ENCODE measurements around the gene SLC6A12.
"Not testable (repeated sequence)": the region's sequence is repeated elsewhere in the genome, so short reads cannot be mapped to it uniquely, and the experiment has no call there.

SLC6A12 gene

DNA sequence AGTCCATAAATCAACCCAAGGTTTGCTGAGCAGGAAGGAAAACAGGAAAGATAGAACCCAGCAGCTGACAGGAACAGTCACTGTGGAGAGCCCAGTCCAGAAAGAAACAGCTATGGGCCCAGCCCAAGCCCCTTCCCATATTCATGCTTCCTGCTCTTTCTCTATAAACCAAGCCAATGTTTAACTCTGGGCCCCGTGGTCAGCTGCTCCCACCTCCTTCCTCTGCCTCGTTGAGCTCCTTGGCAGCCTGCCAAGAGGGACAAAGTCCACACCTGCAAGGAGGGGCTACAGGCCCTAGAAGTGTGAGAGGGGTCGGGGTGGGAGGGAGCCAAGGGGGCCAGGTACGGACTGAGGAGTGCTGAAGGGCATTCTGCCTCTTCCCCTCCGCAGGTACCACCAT is 38.7 kb upstream of the SLC6A12 start:
- no peak overlapping the region for H3K27ac ChIP-seq (ENCODE audit: low read depth, low read length)
- H3K4me1 ChIP-seq (ENCODE audit: control insufficient read depth, insufficient read depth, low read length), result no peaks in the 10 kb centered on the region; the same call in 1 of the 2 replicates
- H3K36me3 ChIP-seq (ENCODE audit: control insufficient read depth, insufficient read depth, low read length), result no peaks in the 10 kb centered on the region
- peaks cover 1% of the 10 kb centered on the region; the same call in 1 of the 2 replicates for H3K9me3 ChIP-seq (ENCODE audit: control insufficient read depth, insufficient read depth, low read length)
- H3K9ac ChIP-seq (ENCODE audit: low read depth, low read length), result no peak overlapping the region
- no peak overlapping the region for H3K4me3 ChIP-seq (ENCODE audit: low read depth, low read length)
- H3K27me3 ChIP-seq (ENCODE audit: control insufficient read depth, insufficient read depth, low read length), result no peaks in the 10 kb centered on the region

DNA sequence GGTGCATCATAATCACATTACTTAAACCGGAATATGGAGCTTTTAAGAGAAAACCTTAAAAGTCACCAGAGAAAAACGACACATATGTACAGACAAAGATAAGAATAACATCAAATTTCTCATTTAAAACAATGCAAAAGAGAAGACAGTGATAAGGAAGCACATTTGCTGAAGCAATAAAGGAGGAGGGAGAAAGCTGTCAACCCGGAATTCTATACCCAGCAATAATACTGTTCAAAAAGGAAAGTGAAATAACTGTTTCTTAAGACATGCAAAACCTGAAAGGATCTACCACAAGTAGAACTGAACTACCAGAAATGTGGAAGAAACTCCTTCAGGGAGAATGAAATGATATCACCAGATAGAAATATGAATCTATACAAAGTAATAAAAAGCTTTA is 33.3 kb upstream of the SLC6A12 start:
- Histone ChIP-seq H3K27ac (ENCODE audit: low read depth, low read length) (no peak overlapping the region), H3K36me3 (ENCODE audit: control insufficient read depth, insufficient read depth, low read length) (no peaks in the 10 kb centered on the region), H3K9ac (ENCODE audit: low read depth, low read length) (no peak overlapping the region), H3K9me3 (ENCODE audit: control insufficient read depth, insufficient read depth, low read length) (peaks cover 13% of the 10 kb centered on the region), H3K27me3 (ENCODE audit: control insufficient read depth, insufficient read depth, low read length) (no peaks in the 10 kb centered on the region; the same call in 1 of the 2 replicates), H3K4me1 (ENCODE audit: control insufficient read depth, insufficient read depth, low read length) (no peaks in the 10 kb centered on the region), H3K4me3 (ENCODE audit: low read depth, low read length) (no peak overlapping the region)

DNA sequence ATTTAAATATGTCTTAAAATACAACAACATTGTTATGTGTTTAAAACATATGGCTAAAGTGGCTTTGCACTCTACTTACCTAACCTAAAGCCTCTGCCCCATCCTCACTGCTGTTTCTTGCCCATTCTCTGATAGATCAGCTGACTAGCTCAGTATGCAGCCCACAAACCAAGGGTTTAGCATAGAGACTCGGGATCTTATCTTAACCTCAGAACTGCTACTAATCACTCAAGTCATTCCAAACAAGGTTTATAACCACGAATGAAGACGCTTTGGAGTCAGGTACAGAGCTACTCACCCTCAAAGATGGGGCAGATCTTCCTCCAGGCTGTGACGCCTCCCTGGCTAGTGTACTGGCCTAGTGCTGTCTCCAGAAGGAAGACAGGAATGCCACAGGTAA is 29.4 kb upstream of the SLC6A12 start:
- Histone ChIP-seq H3K9ac (ENCODE audit: low read depth, low read length) (no peak overlapping the region), H3K27me3 (ENCODE audit: control insufficient read depth, insufficient read depth, low read length) (no peaks in the 10 kb centered on the region; the same call in 1 of the 2 replicates), H3K4me3 (ENCODE audit: low read depth, low read length) (no peak overlapping the region), H3K9me3 (ENCODE audit: control insufficient read depth, insufficient read depth, low read length) (peaks cover 13% of the 10 kb centered on the region), H3K27ac (ENCODE audit: low read depth, low read length) (no peak overlapping the region), H3K36me3 (ENCODE audit: control insufficient read depth, insufficient read depth, low read length) (no peaks in the 10 kb centered on the region), H3K4me1 (ENCODE audit: control insufficient read depth, insufficient read depth, low read length) (no peaks in the 10 kb centered on the region)

DNA sequence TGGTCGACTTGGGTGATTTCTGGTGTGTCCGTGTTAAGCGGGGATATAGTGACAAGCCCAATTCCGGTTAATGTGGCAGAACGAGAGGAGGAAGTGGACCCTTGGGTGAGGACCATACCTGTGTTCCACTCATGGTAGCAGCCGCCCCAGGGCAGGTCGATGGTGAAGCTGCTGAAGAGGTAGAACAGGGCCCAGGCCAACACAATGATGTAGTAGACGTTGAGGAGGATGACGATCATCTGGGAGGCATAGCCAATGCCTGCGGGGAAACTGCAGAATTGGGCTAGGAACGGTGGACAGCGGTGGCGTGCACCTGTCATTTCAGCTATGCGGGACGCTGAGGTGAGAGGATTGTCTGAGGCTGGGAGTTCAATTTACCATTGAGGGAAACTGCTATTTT is 28.5 kb upstream of the SLC6A12 start:
- Histone ChIP-seq H3K36me3 (ENCODE audit: control insufficient read depth, insufficient read depth, low read length) (no peaks in the 10 kb centered on the region), H3K4me3 (ENCODE audit: low read depth, low read length) (no peak overlapping the region), H3K4me1 (ENCODE audit: control insufficient read depth, insufficient read depth, low read length) (no peaks in the 10 kb centered on the region), H3K27ac (ENCODE audit: low read depth, low read length) (no peak overlapping the region), H3K27me3 (ENCODE audit: control insufficient read depth, insufficient read depth, low read length) (no peaks in the 10 kb centered on the region; the same call in 1 of the 2 replicates), H3K9me3 (ENCODE audit: control insufficient read depth, insufficient read depth, low read length) (peaks cover 11% of the 10 kb centered on the region), H3K9ac (ENCODE audit: low read depth, low read length) (no peak overlapping the region)

DNA sequence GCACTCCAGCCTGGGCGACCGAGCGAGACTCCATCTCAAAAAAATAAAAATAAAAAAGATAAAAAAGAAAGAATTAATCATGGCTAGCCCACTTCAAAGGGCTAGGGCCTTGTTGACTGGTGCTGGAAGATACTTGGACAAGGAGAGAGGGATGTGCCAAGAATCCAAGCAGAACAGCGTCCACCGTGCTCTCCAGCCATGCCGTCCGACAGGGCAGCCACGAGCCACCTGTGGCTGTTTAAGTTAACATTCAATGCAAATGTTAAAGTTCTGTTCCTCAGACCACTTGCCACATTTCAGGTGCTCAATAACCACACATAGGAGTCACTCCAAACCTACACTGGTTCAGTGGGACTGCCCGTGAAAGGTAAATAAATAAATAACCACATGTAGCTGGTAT is 27.3 kb upstream of the SLC6A12 start:
- no peaks in the 10 kb centered on the region; the same call in 1 of the 2 replicates for H3K27me3 ChIP-seq (ENCODE audit: control insufficient read depth, insufficient read depth, low read length)
- no peak overlapping the region for H3K4me3 ChIP-seq (ENCODE audit: low read depth, low read length)
- no peaks in the 10 kb centered on the region for H3K4me1 ChIP-seq (ENCODE audit: control insufficient read depth, insufficient read depth, low read length)
- no peak overlapping the region for H3K27ac ChIP-seq (ENCODE audit: low read depth, low read length)
- no peak overlapping the region for H3K9ac ChIP-seq (ENCODE audit: low read depth, low read length)
- no peaks in the 10 kb centered on the region for H3K36me3 ChIP-seq (ENCODE audit: control insufficient read depth, insufficient read depth, low read length)
- peaks cover 12% of the 10 kb centered on the region for H3K9me3 ChIP-seq (ENCODE audit: control insufficient read depth, insufficient read depth, low read length)

DNA sequence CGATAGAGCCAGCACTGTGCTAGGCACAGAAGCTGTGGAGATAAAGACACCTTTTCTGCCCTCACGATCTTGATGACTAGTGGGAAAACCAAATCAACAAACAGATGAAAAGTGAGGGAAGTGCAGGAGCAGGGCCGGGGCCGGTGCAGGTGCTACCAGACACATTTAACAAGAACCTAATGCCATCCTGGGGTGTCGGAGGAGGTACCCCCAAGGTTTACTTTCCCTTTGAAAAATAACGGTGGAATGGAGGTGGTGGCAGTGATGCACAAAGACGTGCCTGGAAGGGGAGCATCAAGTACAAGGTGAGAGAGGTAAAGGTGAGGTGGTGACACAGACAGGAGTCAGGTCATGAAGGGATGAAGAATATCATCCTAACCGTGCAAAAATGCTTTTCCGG is 26.6 kb upstream of the SLC6A12 start:
- no peak overlapping the region for H3K9ac ChIP-seq (ENCODE audit: low read depth, low read length)
- H3K4me1 ChIP-seq (ENCODE audit: control insufficient read depth, insufficient read depth, low read length), result no peaks in the 10 kb centered on the region
- no peak overlapping the region for H3K27ac ChIP-seq (ENCODE audit: low read depth, low read length)
- H3K4me3 ChIP-seq (ENCODE audit: low read depth, low read length), result no peak overlapping the region
- no peaks in the 10 kb centered on the region; the same call in 1 of the 2 replicates for H3K27me3 ChIP-seq (ENCODE audit: control insufficient read depth, insufficient read depth, low read length)
- H3K9me3 ChIP-seq (ENCODE audit: control insufficient read depth, insufficient read depth, low read length), result peaks cover 11% of the 10 kb centered on the region; the same call in 1 of the 2 replicates
- no peaks in the 10 kb centered on the region for H3K36me3 ChIP-seq (ENCODE audit: control insufficient read depth, insufficient read depth, low read length)

DNA sequence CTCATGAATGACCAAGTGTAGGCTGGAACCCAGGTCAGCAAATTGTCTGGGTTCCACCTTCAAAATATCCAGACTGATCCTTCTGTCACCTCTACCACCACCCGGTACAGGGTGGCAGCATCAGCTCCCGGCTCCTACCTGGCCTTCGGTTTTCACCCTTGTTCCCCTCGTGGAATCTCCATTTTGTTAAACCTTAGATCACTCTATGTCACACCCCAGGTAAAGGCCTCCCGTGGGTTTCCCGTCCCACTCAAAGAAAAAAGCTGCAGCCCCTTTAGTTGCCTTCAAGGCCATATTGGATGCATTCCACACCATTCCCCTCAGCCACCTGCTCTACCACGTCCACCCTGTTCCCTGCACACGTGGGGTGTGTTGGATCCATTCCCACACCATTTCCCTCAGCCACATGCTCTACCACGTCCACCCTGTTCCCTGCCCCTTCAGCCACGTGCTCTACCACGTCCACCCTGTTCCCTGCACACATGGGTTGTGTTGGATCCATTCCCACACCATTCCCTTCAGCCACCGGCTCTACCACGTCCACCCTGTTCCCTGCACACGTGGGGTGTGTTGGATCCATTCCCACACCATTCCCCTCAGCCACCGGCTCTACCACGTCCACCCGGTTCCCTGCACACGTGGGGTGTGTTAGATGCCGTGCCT is 24.9 kb upstream of the SLC6A12 start:
- Histone ChIP-seq H3K4me1 (ENCODE audit: control insufficient read depth, insufficient read depth, low read length) (no peaks in the 10 kb centered on the region), H3K27ac (ENCODE audit: low read depth, low read length) (no peak overlapping the region), H3K36me3 (ENCODE audit: control insufficient read depth, insufficient read depth, low read length) (no peaks in the 10 kb centered on the region), H3K27me3 (ENCODE audit: control insufficient read depth, insufficient read depth, low read length) (no peaks in the 10 kb centered on the region), H3K9ac (ENCODE audit: low read depth, low read length) (no peak overlapping the region), H3K4me3 (ENCODE audit: low read depth, low read length) (no peak overlapping the region), H3K9me3 (ENCODE audit: control insufficient read depth, insufficient read depth, low read length) (peaks cover 11% of the 10 kb centered on the region; the same call in 1 of the 2 replicates)

DNA sequence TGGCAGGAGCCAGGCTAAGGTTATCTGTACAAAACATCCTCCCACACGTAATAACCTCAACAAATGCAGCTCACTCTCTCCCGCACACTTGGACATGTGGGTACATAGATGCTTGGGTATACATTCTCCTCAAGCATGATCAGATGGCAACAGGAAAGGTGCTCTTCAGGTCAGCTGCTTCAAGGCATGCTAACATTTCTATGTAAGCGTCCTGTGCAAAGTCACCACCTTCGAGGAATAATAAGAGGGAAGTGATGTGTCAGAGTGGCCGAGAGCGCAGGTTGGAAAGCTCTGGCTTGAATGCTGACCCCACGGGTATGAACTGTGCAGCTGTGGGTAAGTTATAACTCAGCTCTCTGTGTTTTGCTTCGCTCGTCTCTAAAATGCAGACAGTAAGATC is 24.2 kb upstream of the SLC6A12 start:
- no peak overlapping the region for H3K27ac ChIP-seq (ENCODE audit: low read depth, low read length)
- H3K4me3 ChIP-seq (ENCODE audit: low read depth, low read length), result no peak overlapping the region
- H3K9ac ChIP-seq (ENCODE audit: low read depth, low read length), result no peak overlapping the region
- peaks cover 11% of the 10 kb centered on the region; the same call in 1 of the 2 replicates for H3K9me3 ChIP-seq (ENCODE audit: control insufficient read depth, insufficient read depth, low read length)
- no peaks in the 10 kb centered on the region for H3K4me1 ChIP-seq (ENCODE audit: control insufficient read depth, insufficient read depth, low read length)
- H3K36me3 ChIP-seq (ENCODE audit: control insufficient read depth, insufficient read depth, low read length), result no peaks in the 10 kb centered on the region
- H3K27me3 ChIP-seq (ENCODE audit: control insufficient read depth, insufficient read depth, low read length), result no peaks in the 10 kb centered on the region

DNA sequence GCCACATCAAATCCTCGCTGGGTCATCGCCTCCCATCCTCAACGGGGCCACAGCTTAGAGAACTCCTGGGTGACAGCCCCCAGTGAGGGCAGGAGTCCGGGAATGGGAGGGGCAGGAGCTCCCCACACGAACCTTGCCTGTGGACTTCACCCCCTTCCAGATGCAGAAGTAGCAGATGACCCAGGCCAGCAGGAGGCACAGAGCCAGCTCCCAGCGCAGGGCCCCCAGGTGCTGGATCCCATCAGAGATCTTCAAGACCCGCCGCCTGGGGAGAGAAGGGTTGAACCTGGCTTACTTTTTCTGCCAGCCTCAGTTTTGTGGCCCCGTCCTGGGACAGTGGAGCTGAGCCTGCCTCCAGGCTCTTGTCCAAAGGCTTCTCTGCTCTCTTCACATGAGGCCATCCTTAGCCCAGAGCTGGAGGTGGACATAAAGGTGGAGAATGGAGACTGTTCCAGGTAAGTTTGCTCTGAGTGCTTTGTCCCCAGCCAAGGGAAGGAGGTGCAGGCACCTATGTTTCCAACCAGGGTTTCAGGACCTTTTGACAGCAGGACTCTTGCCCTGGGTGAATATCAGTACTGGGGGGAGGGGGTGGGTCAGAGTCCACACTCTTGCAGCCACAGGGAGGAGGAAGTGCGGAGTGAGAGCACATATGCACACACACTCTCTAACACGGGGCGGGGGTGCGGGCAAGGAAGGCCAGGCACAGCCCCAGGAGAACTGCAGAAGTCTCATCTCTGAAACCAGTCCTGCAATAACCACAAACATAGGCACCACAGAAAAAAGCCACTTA is 23.3 kb upstream of the SLC6A12 start:
- Histone ChIP-seq H3K36me3 (ENCODE audit: control insufficient read depth, insufficient read depth, low read length) (no peaks in the 10 kb centered on the region), H3K9me3 (ENCODE audit: control insufficient read depth, insufficient read depth, low read length) (peaks cover 11% of the 10 kb centered on the region; the same call in 1 of the 2 replicates), H3K4me1 (ENCODE audit: control insufficient read depth, insufficient read depth, low read length) (no peaks in the 10 kb centered on the region), H3K4me3 (ENCODE audit: low read depth, low read length) (no peak overlapping the region), H3K27me3 (ENCODE audit: control insufficient read depth, insufficient read depth, low read length) (no peaks in the 10 kb centered on the region), H3K27ac (ENCODE audit: low read depth, low read length) (no peak overlapping the region), H3K9ac (ENCODE audit: low read depth, low read length) (no peak overlapping the region)

DNA sequence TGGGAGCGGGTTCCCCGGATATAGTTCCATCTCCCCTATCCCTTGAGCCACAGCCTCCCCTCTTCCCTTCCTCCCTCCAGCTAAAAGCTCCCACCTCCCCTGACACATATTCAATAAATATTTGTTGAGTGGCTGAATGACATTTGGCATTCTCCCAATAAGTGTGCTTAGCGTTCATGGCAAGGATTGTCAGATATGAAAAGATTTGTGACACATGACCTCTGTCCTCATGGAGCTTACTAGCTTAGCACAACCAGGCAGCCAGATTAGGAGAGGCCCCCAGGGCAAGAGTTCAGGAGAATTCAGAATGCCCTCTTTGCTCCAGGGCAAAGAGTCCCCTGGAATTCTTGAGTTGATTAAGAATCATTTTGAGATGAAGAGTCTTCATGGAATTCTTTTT is 22.5 kb upstream of the SLC6A12 start:
- Histone ChIP-seq H3K9me3 (ENCODE audit: control insufficient read depth, insufficient read depth, low read length) (peaks cover 11% of the 10 kb centered on the region; the same call in 1 of the 2 replicates), H3K9ac (ENCODE audit: low read depth, low read length) (no peak overlapping the region), H3K27me3 (ENCODE audit: control insufficient read depth, insufficient read depth, low read length) (no peaks in the 10 kb centered on the region), H3K4me3 (ENCODE audit: low read depth, low read length) (no peak overlapping the region), H3K36me3 (ENCODE audit: control insufficient read depth, insufficient read depth, low read length) (no peaks in the 10 kb centered on the region), H3K4me1 (ENCODE audit: control insufficient read depth, insufficient read depth, low read length) (no peaks in the 10 kb centered on the region), H3K27ac (ENCODE audit: low read depth, low read length) (no peak overlapping the region)

DNA sequence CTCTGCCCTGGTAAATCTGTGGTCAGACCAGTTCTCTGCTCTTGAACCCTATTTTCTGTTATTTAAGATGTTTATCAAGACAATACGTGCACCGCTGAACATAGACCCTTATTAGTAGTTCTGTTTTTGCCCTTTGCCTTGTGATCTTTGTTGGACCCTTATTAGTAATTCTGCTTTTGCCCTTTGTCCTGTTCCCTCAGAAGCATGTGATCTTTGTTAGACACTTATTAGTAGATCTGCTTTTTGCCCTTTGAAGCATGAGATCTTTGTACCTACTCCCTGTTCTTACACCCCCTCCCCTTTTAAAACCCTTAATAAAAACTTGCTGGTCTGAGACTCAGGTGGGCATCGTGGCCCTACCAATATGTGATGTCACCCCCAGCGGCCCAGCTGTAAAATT is 22.0 kb upstream of the SLC6A12 start:
- H3K4me1 ChIP-seq (ENCODE audit: control insufficient read depth, insufficient read depth, low read length); H3K36me3 ChIP-seq (ENCODE audit: control insufficient read depth, insufficient read depth, low read length); H3K27ac ChIP-seq (ENCODE audit: low read depth, low read length); H3K27me3 ChIP-seq (ENCODE audit: control insufficient read depth, insufficient read depth, low read length); H3K9ac ChIP-seq (ENCODE audit: low read depth, low read length); H3K4me3 ChIP-seq (ENCODE audit: low read depth, low read length): not testable (repeated sequence)
- peaks cover 11% of the 10 kb centered on the region; the same call in 1 of the 2 replicates for H3K9me3 ChIP-seq (ENCODE audit: control insufficient read depth, insufficient read depth, low read length)

Measured in HUES48 (cell line).